Germinal center (tissue), 1 donor: ENCODE measurements around the gene RANBP17.
"Not testable (repeated sequence)": the region's sequence is repeated elsewhere in the genome, so short reads cannot be mapped to it uniquely, and the experiment has no call there.

ENCODE experiments used
- DNase-seq: peaks from one replicate; pipeline ENCODE4 v3.0.0; 2012; ENCODE audit warnings: mixed read lengths, low spot score

RANBP17 gene

DNA sequence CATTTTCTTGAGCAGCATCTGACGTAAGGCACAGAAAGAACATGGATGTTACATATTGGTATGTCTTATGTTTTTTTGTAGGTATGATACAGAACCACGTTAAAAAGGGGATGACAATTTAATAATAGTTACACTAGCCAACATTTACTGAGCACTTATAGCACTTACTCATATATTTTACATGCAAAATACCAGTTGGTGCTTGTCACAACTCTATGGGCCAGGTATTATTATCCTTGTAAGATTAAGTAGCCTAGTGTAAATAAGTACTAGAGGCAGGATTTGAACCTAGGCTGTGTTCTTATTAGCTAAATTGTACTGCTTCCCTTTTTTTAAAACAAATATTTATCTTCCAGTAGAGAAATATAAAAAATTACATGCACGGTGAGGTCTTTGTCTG lies 83.5 kb downstream of the RANBP17 start:
- DNase-seq: no peak

DNA sequence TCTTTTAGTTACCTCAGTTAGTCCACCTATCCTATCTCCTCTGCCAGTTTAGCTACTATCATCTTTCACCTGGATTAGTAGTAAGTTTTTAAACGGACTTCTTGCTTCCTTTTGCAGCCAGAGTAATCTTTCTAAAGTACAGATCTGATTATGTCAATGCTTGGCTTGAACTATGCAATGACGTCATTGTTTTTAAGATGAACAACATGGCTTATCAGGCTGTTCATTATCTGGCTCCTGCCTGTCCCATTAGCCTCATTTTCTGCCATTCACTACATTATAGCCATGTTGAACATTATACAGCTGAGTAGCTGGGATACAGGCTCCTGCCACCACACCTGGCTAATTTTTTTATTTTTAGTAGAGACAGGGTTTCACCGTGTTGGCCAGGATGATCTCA lies 98.7 kb downstream of the RANBP17 start:
- no peak for DNase-seq

DNA sequence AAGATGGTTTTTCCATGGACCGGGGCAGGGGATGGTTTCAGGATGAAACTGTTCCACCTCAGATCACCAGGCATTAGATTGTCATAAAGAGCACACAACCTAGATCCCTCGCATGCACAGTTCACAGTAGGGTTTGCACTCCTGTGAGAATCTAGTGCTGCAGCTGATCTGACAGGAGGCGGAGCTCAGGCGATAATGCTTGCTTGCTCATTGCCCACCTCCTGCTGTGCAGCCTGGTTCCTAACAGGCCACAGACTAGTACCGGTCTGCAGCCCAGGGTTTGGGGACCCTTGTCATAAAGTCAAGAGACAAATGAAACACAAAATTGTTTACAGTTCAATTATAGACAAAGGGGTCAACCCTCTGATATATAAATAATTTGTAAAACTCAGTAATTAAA lies 101.7 kb downstream of the RANBP17 start:
- no peak for DNase-seq

DNA sequence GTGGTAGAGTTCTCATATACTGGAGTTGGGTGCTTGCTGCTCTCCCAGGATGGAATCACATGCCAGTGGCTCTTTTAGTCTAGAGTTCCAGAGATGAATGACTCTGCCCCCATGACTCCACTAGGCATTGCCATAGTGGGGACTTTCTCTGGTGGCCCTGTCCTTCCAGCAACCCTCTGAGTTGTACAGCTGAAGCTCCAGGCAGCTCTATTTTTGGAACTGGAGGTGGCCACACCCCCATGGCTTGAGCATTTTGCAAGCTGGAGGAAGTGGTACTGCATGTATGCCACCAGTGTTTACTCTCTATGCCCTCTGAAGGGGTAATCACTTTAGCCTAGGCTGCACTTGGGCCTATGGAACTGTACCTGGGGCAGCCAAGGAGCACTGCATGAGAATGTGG lies 112.6 kb downstream of the RANBP17 start:
- DNase-seq: no peak

DNA sequence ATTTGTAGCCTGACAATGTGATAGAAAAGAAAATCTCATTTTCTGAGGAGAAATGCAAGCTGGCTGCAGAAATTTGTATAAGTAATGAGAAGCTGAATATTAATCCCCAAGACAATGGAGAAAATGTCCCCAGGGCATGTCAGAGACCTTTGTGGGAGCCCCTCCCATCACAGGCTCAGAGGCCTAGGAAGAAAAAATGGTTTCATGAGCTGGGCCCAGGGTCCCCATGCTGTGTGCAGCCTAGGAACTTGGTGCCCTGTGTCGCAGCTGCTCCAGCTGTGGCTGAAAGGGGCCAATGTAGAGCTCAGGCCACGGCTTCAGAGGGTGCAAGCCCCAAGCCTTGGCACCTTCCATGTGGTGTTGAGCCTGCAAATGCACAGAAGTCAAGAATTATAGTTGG lies 118.4 kb downstream of the RANBP17 start:
- not testable (repeated sequence) for DNase-seq

DNA sequence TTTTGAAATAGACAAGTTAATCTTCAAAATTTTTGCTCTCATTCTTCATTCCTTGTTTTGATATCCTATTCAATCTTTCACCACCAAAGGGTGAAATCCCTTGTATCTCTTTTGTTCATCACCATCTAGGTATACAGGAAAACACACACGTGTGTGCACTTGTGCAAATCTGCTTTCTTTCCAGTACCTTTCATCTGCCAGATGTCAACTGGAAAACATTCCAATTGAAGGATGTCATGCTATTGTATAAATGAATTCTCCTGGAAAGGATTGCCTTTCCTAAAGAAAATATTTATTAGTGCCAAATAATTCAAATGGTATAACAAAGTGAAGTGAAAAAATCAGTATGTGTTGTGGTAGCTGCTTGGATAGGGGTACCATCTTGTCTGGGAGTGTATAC lies 123.7 kb downstream of the RANBP17 start:
- no peak for DNase-seq

DNA sequence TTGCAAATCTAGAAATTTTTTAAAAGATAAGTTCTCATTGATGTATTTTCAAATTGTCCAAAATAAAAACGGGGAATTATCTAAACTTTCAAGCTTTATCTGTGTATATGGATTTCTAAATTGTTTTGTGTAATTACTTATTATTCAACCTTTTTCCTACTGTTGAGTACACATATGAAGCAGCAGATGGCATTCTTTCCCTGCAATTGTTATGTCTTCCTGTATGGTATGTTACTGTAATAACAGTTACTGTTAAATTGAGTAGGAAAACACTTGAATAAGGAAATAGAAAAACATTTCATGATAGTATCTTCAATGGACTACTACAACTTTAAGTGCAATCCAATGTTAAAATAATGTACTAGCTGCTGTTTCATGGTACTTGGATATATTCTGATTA lies 124.8 kb downstream of the RANBP17 start:
- no peak for DNase-seq

DNA sequence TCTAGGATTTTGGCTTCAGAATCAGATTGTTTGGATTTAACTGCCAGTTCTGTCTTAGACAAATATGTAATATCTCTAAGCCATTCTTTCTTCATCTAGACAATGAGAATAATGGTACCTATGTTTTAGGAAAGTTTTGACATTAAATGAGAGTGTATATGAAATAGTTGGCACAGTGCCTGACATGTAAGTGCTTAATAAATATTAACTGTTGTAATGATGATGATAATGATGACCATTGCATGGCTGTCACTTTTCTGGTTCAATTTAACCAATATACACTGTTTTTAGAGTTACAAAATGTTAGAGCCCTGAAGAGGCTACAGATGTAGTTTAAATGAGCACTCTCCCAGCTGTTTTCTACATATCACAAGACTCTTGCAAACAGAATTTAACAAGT lies 131.7 kb downstream of the RANBP17 start:
- no peak for DNase-seq

DNA sequence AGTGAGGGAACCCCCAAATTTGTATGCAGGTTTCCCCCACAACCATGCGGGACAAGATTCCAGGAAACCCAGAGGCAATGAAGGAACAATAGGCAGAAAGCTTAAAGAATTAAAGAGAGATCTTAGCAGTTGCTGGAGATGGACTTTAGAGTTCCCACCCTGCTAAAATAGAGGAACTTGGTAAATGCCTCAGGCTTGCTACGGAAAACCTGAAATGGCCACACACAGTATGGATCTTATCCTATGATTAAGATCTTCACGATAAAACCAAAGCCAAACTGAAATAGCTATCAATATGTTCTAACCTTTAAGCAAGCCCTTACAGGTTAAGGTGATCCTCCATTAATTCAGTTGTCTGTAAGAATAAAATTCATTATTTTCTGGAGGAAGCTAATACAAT lies 148.3 kb downstream of the RANBP17 start:
- no peak for DNase-seq

DNA sequence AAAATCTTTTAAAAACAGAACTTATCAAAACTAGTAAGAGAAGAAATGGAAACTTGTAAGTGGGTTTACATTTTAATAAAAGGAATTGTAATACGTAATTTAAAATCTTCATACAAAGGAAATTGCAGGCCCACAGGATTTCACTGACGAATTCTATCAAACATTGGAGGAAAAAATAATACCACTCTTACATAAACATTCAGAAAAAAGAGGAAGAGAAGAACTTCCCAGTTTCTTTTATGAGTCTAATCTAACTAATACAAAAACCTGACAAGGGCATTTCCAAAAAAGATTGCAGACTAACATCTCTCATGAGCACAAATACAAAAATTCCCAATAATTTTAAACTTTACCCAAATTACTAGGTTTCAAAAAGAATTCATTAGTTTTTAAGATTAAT lies 149.0 kb downstream of the RANBP17 start:
- DNase-seq: no peak

DNA sequence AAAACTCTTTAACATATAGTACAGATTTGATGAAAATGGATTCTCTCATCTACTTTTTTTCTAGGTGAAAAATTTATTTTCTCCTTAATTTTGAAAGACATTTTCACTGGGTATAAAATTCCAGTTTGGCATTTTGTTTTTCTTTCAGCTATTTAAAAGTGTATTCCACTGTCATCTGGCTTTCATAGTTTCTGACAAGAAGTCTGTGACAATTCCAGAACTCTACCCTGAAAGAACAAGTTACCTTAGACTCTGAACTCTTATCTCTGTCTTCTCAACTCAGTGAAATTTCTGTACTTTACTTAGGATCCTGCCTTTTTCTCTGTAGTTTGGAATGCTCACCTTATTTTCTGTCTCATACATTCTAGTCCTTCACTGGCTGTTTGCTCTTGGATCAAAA lies 161.7 kb downstream of the RANBP17 start:
- no peak for DNase-seq

DNA sequence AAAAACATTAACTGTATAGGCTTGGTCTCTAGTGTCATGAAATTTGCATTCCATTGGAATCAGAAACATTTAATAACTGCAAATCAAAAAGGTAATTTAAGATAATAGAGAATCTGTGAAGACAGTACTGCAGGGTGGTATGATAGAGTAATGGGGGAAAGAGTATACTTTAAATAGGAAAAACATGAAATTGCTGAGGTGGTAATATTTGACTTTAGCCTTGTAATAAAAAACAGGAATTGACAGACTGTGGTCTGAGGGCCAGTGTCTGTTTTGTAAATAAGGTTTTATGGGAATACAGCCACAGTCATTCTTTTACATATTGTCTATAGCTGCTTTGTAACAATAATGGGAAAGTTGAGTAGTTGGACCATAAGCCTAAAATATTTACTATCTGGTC lies 162.3 kb downstream of the RANBP17 start:
- DNase-seq: no peak

DNA sequence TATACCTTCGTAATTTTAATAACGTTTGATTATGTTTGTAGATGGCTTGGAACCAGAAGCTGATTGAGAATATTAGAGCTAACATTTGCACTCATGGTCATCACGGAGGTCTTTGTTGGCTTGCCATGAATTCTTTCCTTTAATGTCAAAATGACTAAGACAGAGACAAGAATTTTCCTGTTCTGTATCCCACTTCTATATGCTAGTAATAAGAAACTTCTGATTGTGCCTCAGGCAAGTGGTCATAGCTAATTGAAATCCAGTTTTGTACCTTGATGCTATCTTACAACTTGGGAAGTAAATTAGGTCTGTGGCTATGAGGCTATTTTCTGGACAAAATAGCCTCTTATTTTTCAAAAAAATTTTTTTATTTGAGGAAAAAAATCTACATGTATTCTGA lies 167.6 kb downstream of the RANBP17 start:
- DNase-seq: no peak

DNA sequence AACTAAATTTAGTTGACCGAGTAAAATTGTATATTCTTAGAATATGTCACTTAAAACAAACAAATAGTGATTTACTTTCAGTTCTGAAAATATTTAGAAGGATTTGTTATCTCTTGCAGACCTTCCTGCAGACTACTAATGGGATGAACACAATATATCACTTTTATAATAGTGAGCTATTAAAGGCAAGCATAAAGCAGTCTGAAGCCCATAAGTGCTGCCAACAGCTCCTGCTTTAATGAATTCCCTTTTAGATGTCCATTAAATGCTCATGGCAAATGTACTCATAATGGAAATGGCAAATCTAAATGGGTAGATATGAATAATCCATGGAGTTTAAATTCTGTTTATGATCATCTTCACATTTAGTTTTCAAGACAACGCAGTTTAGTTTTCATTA lies 170.2 kb downstream of the RANBP17 start:
- no peak for DNase-seq

DNA sequence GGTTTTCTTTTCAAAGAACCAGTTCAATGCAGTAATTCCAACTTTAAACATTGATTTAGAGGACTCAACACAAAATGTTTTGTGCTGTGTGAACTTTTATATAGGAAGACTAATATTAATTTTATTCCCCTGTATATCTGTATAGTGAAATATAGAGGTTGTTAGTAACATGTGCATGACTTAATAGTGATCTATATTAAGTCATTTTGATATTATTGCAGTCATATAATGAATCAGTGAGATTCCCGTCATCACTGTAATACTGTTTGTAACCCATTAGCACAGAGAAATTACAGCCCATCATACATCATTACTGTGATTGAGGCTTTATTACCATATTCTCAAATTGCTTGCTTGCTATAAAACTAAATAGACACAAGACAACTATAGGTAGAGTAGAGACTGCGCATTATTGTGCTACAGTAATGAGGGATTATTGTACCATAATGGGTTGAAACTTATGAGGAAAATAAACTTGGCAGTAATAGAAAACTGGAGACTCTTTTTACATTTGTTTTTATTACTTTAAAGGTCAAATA lies 170.7 kb downstream of the RANBP17 start:
- DNase-seq: no peak

DNA sequence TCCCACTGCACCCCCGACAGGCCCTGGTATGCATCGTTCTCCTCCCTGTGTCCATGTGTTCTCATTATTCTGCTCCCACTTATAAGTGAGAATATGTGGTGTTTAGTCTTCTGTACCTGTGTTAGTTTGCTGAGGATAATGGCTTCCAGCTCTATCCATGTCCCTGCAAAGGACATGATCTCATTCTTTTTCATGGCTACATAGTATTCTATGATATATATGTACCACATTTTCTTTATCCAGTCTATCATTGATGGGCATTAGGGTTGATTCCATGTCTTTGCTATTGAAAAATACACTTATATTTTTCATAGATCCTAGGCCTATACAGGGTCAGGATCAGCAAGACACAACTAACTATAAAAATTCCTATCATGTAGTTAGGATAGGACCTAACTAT lies 180.1 kb downstream of the RANBP17 start:
- DNase-seq: not testable (repeated sequence)

DNA sequence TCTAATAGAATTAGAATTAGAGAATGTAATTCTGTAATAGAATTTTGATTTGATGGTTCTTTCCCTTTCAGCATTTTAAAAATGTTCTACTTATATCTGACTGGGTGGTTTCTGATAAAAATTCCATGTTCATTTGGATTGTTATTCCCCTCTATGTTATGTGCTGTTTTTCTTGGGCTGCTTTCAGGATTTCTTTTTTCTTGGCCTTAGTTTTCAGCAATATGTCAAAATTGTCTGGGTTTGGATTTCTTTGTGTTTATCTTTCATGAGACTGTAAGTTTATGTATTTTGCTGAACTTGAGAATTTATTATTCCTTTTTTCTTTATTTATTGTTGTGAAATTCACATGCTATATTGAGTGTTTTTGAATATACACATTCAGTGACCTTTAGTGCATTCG lies 189.1 kb downstream of the RANBP17 start:
- DNase-seq: no peak

DNA sequence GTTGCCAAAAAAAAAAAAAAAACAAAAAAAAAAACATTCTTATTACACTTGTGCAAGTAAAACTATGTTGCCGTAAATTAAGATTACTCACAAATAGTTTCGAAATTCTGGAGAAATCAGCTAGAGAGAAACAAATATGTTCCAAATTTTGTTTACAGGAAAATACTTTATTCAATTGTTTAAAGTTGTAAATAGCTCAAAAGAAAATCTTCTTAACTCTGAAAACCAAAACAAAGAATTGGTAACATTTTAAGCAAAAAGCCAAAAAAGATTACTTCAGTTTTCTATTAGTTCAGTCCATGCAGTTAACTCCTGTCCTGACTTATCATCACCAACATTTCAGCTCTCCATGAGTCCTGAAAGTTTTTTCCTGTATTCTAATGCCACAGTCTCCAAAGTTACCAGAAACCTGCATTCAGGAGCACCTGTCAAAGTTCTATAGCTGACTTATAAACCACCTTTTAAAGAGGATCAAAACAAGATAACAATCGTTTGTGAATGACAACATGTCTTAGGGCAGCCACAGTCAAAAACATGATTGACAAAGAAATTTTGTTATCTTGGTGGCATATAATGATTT lies 194.1 kb downstream of the RANBP17 start:
- DNase-seq: no peak

DNA sequence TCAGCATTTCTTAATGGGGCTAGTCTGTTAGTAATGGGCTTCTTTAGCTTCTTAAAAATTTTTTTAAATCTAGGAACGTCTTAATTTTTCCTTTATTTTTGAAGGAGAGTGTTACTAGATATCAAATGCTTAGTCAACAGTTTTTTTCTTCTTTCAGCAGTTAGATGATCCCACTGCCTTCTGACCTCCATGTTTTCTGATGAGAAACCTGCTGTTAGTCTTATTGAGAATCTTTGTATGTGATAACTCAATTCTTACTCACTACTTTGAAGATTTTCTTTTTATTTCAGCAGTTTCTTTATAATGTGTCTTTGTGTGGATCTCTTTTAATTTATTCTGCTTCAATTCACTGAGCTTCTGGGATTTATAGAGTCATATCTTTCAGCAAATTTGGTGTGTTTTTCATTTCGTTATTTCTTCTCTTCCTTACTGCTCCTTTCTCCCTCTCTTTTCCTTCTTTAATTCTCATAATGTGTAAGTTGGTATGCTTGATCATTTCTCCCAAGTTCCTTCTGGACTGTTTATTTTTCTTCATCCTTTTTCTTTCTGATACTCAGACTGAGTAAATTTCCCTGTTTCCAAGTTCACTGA lies 205.8 kb downstream of the RANBP17 start:
- no peak for DNase-seq

DNA sequence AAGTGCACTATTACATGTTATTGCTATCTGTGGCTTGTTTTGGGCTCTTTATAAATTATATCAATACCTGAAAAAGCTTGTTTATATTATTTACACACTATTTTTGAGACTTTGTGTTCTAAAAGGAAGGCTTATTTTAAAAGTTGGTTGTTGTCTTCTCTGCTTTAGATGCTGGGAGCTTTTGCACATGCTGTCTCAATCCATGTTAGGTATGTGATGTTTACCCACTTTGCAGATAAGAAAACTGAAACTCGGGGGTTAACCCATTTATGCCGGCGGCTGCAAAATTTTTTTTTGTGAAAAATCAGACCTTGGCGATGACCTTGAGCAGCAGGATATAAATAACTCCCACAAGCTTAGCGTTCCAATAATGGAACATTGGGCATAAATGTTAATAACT lies 212.9 kb downstream of the RANBP17 start:
- no peak for DNase-seq

DNA sequence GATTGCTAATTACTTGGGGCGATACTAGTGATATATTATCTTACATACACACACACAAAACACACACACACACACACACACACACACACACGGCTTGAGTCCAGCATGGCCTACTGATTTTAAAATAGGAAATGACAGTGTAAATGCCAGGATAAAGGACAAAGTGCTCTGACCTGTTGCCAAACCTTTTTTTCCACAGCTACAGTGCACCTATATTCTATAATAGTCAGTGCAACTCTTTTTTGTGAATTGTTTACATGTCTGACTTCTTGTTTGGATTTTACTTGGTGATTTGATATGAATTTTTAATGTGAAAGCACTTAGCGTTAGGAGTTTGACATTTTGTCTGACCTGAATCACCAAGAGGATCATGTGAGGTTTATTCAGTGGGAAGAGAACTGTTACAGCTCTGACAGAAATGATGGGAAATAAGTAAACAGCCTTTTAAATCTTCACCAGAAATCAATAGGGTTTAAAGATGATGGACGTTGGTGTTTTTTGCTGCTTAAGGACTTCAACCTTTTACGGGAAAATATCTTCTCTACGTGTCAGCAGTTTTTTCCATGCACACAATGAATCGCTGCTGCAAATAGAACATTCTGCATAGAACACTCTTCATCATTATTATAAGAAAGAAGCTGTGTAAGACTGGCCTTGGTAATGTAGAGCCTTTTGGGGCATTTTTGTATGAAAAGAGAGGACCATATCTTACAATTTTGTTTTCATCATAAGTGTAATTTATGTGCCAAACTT lies 218.5 kb downstream of the RANBP17 start:
- no peak for DNase-seq

DNA sequence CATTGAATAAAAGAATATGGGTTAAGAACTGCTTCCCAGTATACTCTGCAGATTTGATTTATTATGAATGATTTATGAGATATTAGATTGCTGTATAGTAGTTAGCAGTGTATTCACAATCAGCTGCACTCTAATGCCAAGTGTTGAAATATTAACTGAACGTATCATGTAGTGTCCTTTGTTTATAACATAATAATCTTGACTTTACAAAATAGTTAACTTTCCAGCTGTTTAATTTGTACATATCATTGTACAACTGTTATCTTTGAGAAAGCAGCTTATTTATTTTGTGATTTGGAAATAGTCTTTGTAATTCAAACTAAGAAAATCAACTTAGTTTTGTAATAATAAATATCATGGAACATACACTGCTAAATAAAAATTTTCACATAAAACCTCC lies 219.5 kb downstream of the RANBP17 start:
- DNase-seq: no peak

DNA sequence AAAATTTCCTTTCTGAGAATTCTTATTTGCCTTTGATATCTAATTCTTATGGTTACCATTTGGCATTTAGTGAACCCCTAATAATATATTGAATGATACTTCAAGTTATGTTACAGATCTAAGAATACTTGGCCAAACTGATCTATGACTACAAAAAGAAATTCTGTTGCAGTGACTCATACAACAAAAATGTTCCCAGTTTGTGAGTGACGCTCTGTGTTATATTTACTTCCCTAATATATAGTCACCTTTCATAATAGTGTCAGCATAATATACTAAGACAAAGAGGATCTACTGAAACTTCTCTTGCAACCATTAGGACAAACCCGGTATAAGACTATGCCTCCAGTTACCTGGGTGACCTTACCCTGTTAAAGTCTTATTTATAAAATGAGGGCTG lies 230.4 kb downstream of the RANBP17 start:
- no peak for DNase-seq

DNA sequence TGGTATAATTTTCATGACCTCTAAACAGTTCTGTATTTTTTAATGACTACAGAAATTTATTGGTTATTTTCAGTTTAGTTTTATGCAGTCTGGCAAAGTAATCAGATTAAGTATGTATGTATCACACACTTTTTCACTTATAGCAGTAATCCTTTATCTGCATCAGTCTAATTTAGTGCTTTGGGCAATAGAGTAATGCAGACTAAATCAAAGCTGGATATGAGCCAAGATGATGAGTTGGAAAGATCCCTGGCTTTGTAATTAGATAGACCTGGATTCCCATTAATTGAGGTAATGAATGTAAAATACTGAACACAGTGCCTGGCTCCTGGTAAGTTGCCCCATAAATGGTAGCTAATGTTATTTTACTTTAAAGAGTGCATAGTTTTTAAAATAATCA lies 231.8 kb downstream of the RANBP17 start:
- DNase-seq: no peak
